ENCODE data around the gene CLASP1.

DNA sequence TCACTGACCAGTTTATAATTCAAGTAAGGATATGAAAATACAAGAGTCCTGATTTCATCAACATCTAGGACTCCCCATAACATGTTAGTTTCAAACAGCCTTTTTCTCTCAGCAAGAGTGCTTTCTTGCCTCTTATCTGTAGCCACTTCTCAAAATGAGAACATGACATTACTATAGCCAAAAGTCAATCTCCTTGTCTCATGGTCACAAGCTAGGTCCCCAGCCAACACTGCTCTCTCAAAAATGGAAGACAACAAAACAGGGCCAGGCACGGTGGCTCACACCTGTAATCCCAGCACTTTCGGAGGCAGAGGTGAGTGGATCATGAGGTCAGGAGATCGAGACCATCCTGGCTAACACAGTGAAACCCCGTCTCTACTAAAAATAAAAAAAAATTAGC is 15.8 kb downstream of the CLASP1 start:
- TF ChIP-seq, protein P1, sequence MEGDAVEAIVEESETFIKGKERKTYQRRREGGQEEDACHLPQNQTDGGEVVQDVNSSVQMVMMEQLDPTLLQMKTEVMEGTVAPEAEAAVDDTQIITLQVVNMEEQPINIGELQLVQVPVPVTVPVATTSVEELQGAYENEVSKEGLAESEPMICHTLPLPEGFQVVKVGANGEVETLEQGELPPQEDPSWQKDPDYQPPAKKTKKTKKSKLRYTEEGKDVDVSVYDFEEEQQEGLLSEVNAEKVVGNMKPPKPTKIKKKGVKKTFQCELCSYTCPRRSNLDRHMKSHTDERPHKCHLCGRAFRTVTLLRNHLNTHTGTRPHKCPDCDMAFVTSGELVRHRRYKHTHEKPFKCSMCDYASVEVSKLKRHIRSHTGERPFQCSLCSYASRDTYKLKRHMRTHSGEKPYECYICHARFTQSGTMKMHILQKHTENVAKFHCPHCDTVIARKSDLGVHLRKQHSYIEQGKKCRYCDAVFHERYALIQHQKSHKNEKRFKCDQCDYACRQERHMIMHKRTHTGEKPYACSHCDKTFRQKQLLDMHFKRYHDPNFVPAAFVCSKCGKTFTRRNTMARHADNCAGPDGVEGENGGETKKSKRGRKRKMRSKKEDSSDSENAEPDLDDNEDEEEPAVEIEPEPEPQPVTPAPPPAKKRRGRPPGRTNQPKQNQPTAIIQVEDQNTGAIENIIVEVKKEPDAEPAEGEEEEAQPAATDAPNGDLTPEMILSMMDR (IDR thresholded peaks at IDR 0.05) = no peak
- no peak for TF ChIP-seq EZH2 (IDR thresholded peaks at IDR 0.05)
- TF ChIP-seq EZH2phosphoT487 (IDR thresholded peaks at IDR 0.05) = no peak
